GM21390 (cell line): ENCODE data around the gene SIPA1L3.

Source experiments
- ATAC-seq: cut with Tn5 transposase; IDR thresholded peaks from one replicate; pipeline ENCODE4 v1.9.1; 2021; ENCODE audit not compliant: unreplicated experiment

Gene SIPA1L3

DNA sequence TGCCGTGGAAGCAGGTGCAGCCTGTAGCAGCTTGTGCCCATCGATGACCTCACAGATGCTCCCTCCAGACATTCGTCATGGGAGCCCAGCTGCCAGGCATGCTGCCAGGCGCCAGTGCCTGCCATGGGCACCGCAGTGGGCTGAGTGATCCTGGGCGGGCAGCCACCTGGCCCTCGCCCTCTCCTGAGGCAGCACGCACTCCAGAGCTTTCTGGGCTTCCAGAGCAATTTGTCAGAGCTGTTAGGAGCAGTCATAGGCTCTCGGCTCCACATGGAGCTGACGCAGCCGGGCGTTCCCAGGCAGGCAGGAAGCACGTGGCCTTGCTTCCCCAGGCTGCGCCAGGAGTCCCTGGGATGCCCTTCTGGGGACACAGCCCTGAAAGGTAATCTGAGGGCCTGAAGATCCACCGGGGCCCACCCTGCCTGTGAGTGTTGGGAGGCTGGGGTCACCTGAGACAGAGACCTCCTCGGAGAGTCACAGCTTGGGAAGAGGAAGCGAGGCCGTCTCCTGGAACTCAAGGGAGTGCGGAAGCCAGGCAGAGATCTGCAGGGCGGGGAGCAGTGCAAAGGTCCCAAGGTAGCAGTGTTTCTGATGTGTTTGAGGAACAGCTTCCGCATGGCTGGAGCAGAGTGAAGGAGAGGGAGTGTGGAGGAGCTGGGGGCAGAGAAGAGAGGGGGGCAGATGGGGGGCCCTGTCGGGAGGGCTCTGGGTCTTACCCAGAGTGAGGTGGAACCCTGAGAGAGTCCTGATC lies 266.5 kb downstream of the SIPA1L3 start:
- no peak for ATAC-seq

DNA sequence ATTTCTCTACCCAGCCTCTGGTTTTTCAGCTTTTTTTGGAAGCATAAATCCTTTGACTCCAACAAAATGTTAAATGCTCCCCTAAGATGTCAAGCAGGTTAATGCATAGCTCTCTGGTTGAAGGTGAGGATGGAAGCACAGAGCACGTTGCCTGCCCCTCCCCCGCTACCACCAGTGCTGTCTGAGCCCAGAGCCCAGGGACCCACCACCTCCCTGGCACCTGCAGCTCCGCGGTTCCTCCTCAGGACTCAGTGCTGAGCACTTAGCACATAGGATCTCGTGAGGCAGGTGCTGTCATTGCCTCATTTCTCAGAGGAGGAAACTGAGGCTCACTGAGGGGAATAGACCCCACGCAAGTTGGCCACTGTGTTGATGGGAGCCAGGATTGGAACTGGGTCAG lies 268.4 kb downstream of the SIPA1L3 start:
- no peak for ATAC-seq

GRCh38 chr19:38180071-38180470 lies 273.1 kb downstream of the SIPA1L3 start:
- no peak for ATAC-seq

DNA sequence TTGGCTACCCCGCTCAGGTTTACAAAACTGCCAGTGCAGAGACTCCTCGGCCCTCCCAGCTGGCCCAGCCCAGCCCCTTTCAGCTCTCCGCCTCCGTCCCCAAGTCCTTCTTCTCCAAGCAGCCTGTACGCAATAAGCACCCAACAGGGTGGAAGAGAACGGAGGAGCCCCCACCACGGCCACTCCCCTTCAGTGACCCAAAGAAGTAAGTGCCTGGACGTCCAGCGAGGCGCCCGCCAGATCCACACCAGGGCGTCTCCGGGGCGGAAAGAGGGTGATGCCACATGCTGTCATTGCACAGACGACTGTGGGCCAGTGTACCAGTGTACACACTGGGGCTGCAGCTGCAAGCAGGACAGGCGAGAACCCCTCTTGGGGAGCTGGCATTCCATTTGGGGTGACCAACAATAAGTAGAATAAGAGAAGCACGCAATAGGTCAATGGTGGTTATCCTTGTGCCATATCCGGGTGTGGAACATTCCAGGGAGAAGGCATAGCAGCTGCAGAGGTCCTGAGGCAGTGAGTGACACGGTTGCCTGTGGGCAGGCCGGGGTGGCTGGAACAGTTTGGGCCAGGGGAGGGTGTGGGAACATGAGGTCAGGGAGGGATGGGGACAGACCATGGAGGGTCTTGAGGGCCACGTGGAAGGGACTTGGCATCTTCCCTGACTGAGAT lies 275.7 kb downstream of the SIPA1L3 start:
- no peak for ATAC-seq

- no peak for ATAC-seq
Measured at GRCh38 chr19:38183251-38183897, 276.4 kb downstream of the SIPA1L3 start.

DNA sequence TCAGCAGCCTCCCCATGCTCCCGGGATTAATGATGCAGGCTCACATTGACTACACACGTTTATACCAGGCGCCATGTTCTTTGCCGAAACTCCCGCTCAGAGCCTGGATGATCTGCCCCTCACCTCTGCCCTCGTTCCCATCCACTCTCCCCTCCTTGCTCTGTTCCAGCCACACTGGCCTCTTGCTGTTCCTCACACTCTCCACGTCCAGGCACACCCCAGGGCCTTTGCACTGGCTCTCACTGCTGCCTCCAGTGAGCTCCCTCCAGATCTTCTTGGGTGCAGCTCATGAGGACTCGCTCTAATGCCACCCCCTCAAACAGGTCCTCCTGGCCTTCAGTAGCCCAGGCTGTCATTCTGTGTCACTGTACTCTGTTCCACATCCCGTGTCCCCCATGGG lies 277.8 kb downstream of the SIPA1L3 start:
- no peak for ATAC-seq

DNA sequence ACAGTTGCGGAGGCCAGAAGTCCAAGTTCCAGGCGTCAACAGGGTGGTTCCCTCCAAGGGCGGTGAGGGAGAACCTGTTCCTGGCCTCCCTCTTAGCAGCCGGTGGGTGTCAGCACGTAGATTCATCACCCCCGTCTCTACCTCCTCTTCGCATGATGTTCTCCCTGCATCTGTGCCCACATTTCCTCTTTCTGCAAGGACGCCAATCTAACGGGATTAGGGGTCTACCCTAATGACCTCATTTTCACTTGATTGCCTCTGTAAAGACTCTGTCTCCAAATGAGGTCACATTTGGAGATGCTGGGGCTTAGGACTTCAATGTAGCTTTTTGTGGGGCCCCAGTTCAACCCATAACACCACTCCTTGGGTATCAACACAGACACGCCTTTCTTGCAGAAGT lies 278.6 kb downstream of the SIPA1L3 start:
- ATAC-seq: no peak

- no peak for ATAC-seq
Measured at GRCh38 chr19:38190061-38190460, 283.1 kb downstream of the SIPA1L3 start.

DNA sequence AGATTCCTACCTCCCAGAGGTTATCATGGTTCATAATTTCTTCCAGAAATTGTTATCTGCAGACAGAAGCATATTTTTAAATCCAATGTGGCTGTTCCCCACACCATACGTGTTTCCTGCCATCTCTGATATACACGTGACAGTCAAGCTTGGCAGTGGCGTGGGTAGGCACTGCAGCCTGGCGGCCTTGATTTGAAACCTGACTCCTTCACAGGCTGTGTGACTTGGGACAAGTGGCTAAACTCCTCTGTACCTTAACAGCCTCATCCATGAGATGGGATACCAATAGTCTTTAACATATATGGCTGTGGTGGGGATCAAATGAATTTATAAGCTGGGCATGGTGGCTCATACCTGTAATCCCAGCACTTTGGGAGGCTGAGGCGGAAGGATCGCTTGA lies 283.8 kb downstream of the SIPA1L3 start:
- no peak for ATAC-seq

DNA sequence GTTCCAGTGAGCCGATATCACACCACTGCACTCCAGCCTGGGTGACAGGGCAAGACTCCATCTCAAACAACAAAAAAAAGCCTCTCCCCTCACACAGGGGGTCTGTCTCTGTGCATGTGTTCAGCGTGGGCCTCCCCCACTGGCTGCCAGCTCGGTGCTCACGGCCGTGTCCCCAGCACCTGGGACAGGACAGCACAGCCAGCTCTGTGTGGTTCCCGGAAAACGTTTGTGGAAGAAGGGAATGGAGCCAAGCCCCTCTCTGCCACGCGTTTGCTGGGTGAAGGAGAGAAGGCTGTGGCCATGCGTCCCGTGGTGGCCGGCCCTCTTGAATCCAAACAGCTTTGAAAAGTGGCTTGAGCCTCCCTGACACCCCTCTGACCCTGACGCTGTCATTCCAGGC lies 284.7 kb downstream of the SIPA1L3 start:
- no peak for ATAC-seq

DNA sequence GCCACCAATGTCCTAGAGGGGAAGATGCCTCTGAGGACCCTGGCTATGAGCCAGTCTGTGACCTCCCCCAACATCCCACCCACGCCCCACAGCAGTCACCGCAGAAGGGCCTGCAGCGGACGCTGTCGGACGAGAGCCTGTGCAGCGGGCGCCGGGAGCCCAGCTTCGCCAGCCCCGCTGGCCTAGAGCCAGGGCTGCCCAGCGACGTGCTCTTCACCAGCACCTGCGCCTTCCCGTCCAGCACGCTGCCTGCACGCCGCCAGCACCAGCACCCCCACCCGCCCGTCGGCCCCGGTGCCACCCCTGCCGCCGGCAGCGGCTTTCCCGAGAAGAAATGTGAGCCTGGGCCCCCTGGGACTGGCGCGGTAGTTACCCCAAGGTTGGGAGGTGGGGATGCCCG lies 286.4 kb downstream of the SIPA1L3 start:
- no peak for ATAC-seq

DNA sequence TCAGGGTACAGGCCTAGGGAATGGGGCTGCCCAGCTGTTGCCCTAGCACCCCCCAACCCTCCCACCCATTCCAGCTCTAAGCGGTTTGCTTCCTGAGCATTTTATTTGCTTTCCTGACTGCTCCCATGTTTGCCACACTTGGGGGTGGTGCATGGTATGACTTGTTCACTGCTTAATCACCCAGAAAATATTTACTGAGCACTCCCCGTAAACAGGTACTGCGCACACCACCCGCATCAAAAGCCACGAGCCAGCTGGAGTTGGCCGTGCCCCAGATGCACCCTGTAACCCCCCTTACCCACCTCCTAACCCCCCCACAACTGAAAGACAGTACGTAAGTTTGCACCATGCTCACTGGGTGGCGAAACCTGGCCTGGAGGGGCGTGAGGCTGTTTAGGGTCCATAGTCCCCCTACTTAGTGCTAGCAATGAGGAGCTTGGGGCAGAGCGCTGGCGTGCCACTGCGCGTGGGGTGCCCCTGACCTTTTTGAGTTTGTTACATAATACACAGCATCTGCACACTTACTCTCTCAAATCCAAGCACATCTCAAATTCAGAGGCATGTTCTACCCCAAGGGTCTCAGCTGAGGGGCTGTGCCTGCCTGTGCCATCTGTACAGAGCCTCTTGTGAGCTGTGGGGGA lies 287.2 kb downstream of the SIPA1L3 start:
- ATAC-seq: no peak

- ATAC-seq: no peak
Measured at GRCh38 chr19:38195237-38195636, 288.2 kb downstream of the SIPA1L3 start.

- no peak for ATAC-seq
Measured at GRCh38 chr19:38196245-38196837, 289.3 kb downstream of the SIPA1L3 start.

- ATAC-seq: no peak
Measured at GRCh38 chr19:38196948-38197656, 290.1 kb downstream of the SIPA1L3 start.

- no peak for ATAC-seq
Measured at GRCh38 chr19:38197937-38198704, 291.1 kb downstream of the SIPA1L3 start.

GRCh38 chr19:38199340-38199739 lies 292.3 kb downstream of the SIPA1L3 start:
- ATAC-seq: no peak

DNA sequence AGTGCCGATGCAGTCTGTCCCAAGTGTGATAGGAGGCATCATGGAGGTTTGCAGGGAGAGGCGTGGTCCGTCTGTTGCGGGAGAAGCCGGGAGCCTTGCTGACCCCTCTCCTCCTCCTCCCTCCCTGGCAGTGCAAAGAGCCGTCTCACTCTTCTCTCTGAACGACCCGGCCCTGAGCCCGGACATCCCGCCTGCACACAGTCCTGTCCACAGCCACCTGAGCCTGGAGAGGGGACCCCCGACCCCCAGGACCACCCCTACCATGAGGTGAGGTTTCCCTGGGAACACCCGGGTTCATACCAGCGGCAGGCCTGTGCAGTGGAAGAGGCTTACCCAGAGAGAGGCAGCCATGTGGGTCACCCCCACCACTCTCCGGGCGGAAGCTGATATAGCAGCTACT lies 294.7 kb downstream of the SIPA1L3 start:
- ATAC-seq: no peak

- no peak for ATAC-seq
Measured at GRCh38 chr19:38202504-38202903, 295.5 kb downstream of the SIPA1L3 start.

- no peak for ATAC-seq
Measured at GRCh38 chr19:38203197-38203596, 296.2 kb downstream of the SIPA1L3 start.
